SK-N-SH treated with all-trans-retinoic acid at 6 μM for 48 hours (cell line): ENCODE measurements around the gene ZNF454.

Experiments
- ATAC-seq: fragments of 200-7000 bp; cut with Tn5 transposase; 3 replicates; pipeline ENCODE4 v1.9.1; 2020; ENCODE audit warnings: mild to moderate bottlenecking, moderate library complexity
- ARNTL ChIP-seq: fragments of 450-650 bp; formaldehyde crosslinking; IDR thresholded peaks from 2 replicates; pipeline ENCODE4 v1.5.0; 2020; ENCODE audit warnings: low read depth, mild to moderate bottlenecking, moderate library complexity, borderline replicate concordance
- BACH2 ChIP-seq: fragments of 250-450 bp; sonication (Bioruptor Pico); IDR thresholded peaks from 2 replicates; pipeline ENCODE4 v1.9.0; 2021; ENCODE audit warnings: mild to moderate bottlenecking, borderline replicate concordance
- CREB5 ChIP-seq: fragments of 250-450 bp; sonication (Bioruptor Pico); IDR thresholded peaks from 2 replicates; pipeline ENCODE4 v1.5.1; 2020; ENCODE audit warnings: low read depth, mild to moderate bottlenecking, moderate library complexity
- CSDC2 ChIP-seq: fragments of 250-450 bp; sonication (Bioruptor Pico); IDR thresholded peaks from 2 replicates; pipeline ENCODE4 v1.5.0; 2020; ENCODE audit warnings: mild to moderate bottlenecking, moderate library complexity
- GLIS3 ChIP-seq: fragments of 250-450 bp; sonication (Bioruptor Pico); IDR thresholded peaks from 2 replicates; pipeline ENCODE4 v1.5.0; 2020; ENCODE audit warnings: mild to moderate bottlenecking, moderate library complexity
- ISL1 ChIP-seq: fragments of 250-450 bp; sonication (Bioruptor Pico); IDR thresholded peaks from 2 replicates; pipeline ENCODE4 v2.1.2; 2022; ENCODE audit warnings: mild to moderate bottlenecking, moderate library complexity
- OSR1 ChIP-seq: fragments of 250-450 bp; sonication (Bioruptor Pico); IDR thresholded peaks from 2 replicates; pipeline ENCODE4 v1.8.0; 2022; ENCODE audit warnings: moderate library complexity, mild to moderate bottlenecking, inconsistent platforms
- POU6F1 ChIP-seq: fragments of 250-450 bp; sonication (Bioruptor Pico); IDR thresholded peaks from 2 replicates; pipeline ENCODE4 v1.8.0; 2021; ENCODE audit warnings: low read depth, mild to moderate bottlenecking, moderate library complexity, borderline replicate concordance
- PPARA ChIP-seq: fragments of 250-450 bp; sonication (Bioruptor Pico); IDR thresholded peaks from 2 replicates; pipeline ENCODE4 v1.5.0; 2020; ENCODE audit warnings: mild to moderate bottlenecking, borderline replicate concordance
- RARB ChIP-seq: fragments of 250-450 bp; sonication (Bioruptor Pico); IDR thresholded peaks from 2 replicates; pipeline ENCODE4 v1.8.0; 2021; ENCODE audit warnings: mild to moderate bottlenecking, moderate library complexity
- SNAI2 ChIP-seq: fragments of 250-450 bp; sonication (Bioruptor Pico); IDR thresholded peaks from 2 replicates; pipeline ENCODE4 v1.5.0; 2020; ENCODE audit warnings: mild to moderate bottlenecking, moderate library complexity
- TCF4 ChIP-seq: fragments of 250-450 bp; sonication (Bioruptor Pico); IDR thresholded peaks from 2 replicates; pipeline ENCODE4 v1.8.0; 2021; ENCODE audit warnings: mild to moderate bottlenecking, moderate library complexity, borderline replicate concordance
- TOX ChIP-seq: fragments of 250-450 bp; sonication (Bioruptor Pico); IDR thresholded peaks from 2 replicates; pipeline ENCODE4 v1.8.0; 2021; ENCODE audit warnings: mild to moderate bottlenecking, moderate library complexity, borderline replicate concordance
- ZC3H10 ChIP-seq: fragments of 250-450 bp; sonication (Bioruptor Pico); IDR thresholded peaks from 2 replicates; pipeline ENCODE4 v1.5.1; 2021; ENCODE audit warnings: mild to moderate bottlenecking, moderate library complexity
- ZFP3 ChIP-seq: fragments of 250-450 bp; sonication (Bioruptor Pico); IDR thresholded peaks from 2 replicates; pipeline ENCODE4 v1.5.0; 2020; ENCODE audit warnings: mild to moderate bottlenecking, moderate library complexity
- ZFP30 ChIP-seq: fragments of 450-650 bp; formaldehyde crosslinking; IDR thresholded peaks from 2 replicates; pipeline ENCODE4 v1.5.0; 2022; ENCODE audit warnings: mild to moderate bottlenecking, moderate library complexity
- ZNF565 ChIP-seq: fragments of 450-650 bp; formaldehyde crosslinking; conservative IDR thresholded peaks from 2 replicates; pipeline ENCODE4 v1.5.0; 2020; ENCODE audit warnings: low read depth, mild to moderate bottlenecking, moderate library complexity
- ZNF70 ChIP-seq: fragments of 450-650 bp; formaldehyde crosslinking; IDR thresholded peaks from 2 replicates; pipeline ENCODE4 v1.5.0; 2020; ENCODE audit warnings: mild to moderate bottlenecking, moderate library complexity
- ZNF8 ChIP-seq: fragments of 450-650 bp; formaldehyde crosslinking; IDR thresholded peaks from 2 replicates; pipeline ENCODE4 v1.5.0; 2020; ENCODE audit warnings: mild to moderate bottlenecking, moderate library complexity
- TF ChIP-seq, protein P1 (sequence below): fragments of 250-450 bp; sonication (Bioruptor Pico); IDR thresholded peaks from 2 replicates; pipeline ENCODE4 v1.5.1; 2021; ENCODE audit warnings: mild to moderate bottlenecking, moderate library complexity
- TF ChIP-seq, protein P2 (sequence below): fragments of 250-450 bp; sonication (Bioruptor Pico); IDR thresholded peaks from 2 replicates; pipeline ENCODE4 v1.5.0; 2020; ENCODE audit warnings: mild to moderate bottlenecking, moderate library complexity
- TF ChIP-seq, protein P3 (sequence below): fragments of 250-450 bp; sonication (Bioruptor Pico); IDR thresholded peaks from 2 replicates; pipeline ENCODE4 v1.8.0; 2020; ENCODE audit warnings: mild to moderate bottlenecking, moderate library complexity, borderline replicate concordance

ZNF454 gene

GRCh38 chr5:178981381-178981780, 40.4 kb downstream of the ZNF454 start:
- TF ChIP-seq CSDC2 (CRISPR knock-in tag) (no peak), ZNF8 (no peak)
- TF ChIP-seq, protein P1, sequence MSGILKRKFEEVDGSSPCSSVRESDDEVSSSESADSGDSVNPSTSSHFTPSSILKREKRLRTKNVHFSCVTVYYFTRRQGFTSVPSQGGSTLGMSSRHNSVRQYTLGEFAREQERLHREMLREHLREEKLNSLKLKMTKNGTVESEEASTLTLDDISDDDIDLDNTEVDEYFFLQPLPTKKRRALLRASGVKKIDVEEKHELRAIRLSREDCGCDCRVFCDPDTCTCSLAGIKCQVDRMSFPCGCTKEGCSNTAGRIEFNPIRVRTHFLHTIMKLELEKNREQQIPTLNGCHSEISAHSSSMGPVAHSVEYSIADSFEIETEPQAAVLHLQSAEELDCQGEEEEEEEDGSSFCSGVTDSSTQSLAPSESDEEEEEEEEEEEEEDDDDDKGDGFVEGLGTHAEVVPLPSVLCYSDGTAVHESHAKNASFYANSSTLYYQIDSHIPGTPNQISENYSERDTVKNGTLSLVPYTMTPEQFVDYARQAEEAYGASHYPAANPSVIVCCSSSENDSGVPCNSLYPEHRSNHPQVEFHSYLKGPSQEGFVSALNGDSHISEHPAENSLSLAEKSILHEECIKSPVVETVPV (CRISPR knock-in tag) = no peak
- TF ChIP-seq, protein P2, sequence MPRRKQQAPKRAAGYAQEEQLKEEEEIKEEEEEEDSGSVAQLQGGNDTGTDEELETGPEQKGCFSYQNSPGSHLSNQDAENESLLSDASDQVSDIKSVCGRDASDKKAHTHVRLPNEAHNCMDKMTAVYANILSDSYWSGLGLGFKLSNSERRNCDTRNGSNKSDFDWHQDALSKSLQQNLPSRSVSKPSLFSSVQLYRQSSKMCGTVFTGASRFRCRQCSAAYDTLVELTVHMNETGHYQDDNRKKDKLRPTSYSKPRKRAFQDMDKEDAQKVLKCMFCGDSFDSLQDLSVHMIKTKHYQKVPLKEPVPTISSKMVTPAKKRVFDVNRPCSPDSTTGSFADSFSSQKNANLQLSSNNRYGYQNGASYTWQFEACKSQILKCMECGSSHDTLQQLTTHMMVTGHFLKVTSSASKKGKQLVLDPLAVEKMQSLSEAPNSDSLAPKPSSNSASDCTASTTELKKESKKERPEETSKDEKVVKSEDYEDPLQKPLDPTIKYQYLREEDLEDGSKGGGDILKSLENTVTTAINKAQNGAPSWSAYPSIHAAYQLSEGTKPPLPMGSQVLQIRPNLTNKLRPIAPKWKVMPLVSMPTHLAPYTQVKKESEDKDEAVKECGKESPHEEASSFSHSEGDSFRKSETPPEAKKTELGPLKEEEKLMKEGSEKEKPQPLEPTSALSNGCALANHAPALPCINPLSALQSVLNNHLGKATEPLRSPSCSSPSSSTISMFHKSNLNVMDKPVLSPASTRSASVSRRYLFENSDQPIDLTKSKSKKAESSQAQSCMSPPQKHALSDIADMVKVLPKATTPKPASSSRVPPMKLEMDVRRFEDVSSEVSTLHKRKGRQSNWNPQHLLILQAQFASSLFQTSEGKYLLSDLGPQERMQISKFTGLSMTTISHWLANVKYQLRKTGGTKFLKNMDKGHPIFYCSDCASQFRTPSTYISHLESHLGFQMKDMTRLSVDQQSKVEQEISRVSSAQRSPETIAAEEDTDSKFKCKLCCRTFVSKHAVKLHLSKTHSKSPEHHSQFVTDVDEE = no peak
- TF ChIP-seq, protein P3, sequence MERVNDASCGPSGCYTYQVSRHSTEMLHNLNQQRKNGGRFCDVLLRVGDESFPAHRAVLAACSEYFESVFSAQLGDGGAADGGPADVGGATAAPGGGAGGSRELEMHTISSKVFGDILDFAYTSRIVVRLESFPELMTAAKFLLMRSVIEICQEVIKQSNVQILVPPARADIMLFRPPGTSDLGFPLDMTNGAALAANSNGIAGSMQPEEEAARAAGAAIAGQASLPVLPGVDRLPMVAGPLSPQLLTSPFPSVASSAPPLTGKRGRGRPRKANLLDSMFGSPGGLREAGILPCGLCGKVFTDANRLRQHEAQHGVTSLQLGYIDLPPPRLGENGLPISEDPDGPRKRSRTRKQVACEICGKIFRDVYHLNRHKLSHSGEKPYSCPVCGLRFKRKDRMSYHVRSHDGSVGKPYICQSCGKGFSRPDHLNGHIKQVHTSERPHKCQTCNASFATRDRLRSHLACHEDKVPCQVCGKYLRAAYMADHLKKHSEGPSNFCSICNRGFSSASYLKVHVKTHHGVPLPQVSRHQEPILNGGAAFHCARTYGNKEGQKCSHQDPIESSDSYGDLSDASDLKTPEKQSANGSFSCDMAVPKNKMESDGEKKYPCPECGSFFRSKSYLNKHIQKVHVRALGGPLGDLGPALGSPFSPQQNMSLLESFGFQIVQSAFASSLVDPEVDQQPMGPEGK = no peak

DNA sequence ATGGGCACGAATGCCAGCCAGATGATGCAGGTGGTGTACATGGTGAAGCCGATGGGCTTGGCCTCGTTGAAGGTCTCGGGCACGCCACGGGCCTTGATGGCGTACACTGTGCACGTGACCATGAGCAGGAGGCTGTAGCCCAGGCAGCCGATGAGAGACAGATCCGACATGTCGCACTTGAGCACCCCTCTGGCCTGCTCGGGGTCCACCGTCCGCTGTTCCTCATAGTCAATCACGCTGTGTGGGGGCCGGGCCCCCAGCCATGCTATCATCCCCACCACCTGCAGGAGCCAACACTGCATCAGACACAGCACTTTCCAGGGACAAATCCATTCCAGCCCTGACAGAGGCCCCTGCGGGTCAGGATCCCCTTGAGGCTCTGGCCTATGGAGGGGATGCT, 41.9 kb downstream of the ZNF454 start:
- no peak for TF ChIP-seq RARB (CRISPR knock-in tag)
- TF ChIP-seq ZNF565 (CRISPR knock-in tag) = no peak
- no peak for TF ChIP-seq POU6F1 (CRISPR knock-in tag)
- TF ChIP-seq GLIS3 = no peak
- TF ChIP-seq ZC3H10 (CRISPR knock-in tag) = no peak
- no peak for TF ChIP-seq PPARA (CRISPR knock-in tag)
- TF ChIP-seq, protein P3 = no peak
- no peak for TF ChIP-seq ZNF70
- no peak for TF ChIP-seq ZNF8
- no peak for TF ChIP-seq ARNTL (CRISPR knock-in tag)
- TF ChIP-seq BACH2 (CRISPR knock-in tag) = no peak
- TF ChIP-seq TOX = no peak
- TF ChIP-seq SNAI2 (CRISPR knock-in tag) = no peak
- TF ChIP-seq ISL1 (CRISPR knock-in tag) = no peak
- TF ChIP-seq CREB5 (CRISPR knock-in tag) = no peak
- TF ChIP-seq ZFP3 (CRISPR knock-in tag) = no peak
- no peak for TF ChIP-seq TCF4 (CRISPR knock-in tag)
- no peak for TF ChIP-seq ZFP30 (CRISPR knock-in tag)
- ATAC-seq = no peak

More at GRCh38 chr5:178981381-178981780, 40.4 kb downstream of the ZNF454 start:
- no peak for ATAC-seq

DNA sequence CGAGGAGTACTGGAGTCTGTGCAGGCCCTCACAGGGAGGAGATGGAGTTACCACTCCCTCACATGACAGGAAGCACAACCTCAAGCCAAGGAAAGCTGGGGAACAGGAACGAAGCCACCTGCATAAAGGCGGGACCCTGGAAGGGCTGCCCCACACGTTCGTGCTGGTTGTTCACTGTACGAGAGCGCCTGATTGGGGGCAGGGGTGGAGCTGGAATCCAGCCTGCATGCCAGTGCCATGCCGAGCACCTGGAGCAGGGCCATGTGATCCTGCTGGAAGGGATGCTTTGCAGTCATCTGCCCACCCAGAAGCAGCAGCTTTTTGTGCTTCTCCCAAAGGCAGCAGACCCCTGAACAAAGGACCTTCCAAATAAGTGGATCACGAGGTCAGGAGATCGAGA, 42.7 kb downstream of the ZNF454 start:
- ATAC-seq = no peak
- TF ChIP-seq ZNF70 (no peak), ZC3H10 (CRISPR knock-in tag) (no peak), SNAI2 (CRISPR knock-in tag) (no peak), GLIS3 (no peak), CSDC2 (CRISPR knock-in tag) (no peak), ISL1 (CRISPR knock-in tag) (no peak), OSR1 (CRISPR knock-in tag) (no peak)
- TF ChIP-seq, protein P3 = no peak
- TF ChIP-seq, protein P2 = no peak
